B cell (primary cell): Measurements from ENCODE around the gene GET4. TPM values are rescaled to one million over a fixed set of nuclear protein-coding genes. Genes with fewer than 3 reads are reported as not detected.

Experiments used
- ATAC-seq: fragments of 200-7000 bp; cut with Tn5 transposase; one replicate; pipeline ENCODE4 v1.10.0; 2021; ENCODE audit warnings: low read depth, mild to moderate bottlenecking, moderate number of reproducible peaks, moderate library complexity
- CTCF ChIA-PET: fragments of 350-600 bp; sonication (Branson Sonifier 250); formaldehyde crosslinking; loops from one replicate; lab custom pipeline; 2021; ENCODE audit warnings: antibody characterized with exemption, inconsistent platforms; lab: Charles Lee
- POLR2A ChIA-PET: fragments of 350-600 bp; sonication (Branson Sonifier 250); formaldehyde crosslinking; loops from one replicate; lab custom pipeline; 2021; ENCODE audit warnings: antibody characterized with exemption; lab: Charles Lee
- DNase-seq: peaks from one replicate; pipeline ENCODE4 v3.0.0; 2013
- H2AFZ ChIP-seq: 2 replicates; pipeline ENCODE4 v1.6.1; 2012; ENCODE audit warnings: mild to moderate bottlenecking, low read depth, low read length; ENCODE audit not compliant: insufficient read depth, poor library complexity, severe bottlenecking
- H3K27ac ChIP-seq, 2 donors: 1 replicate in 1 of 2; 2 replicates in 1 of 2; pipeline ENCODE4 v1.5.1; 2012 to 2013; ENCODE audit warnings: low read length in 2 of 2, mild to moderate bottlenecking in 2 of 2, moderate library complexity in 1 of 2
- H3K27me3 ChIP-seq, 4 experiments: fragments of 200-600 bp in 1 of 4; sonication (generic) in 1 of 4; replicated peaks in 1 of 4; 1 replicate in 2 of 4; 2 replicates in 2 of 4; pipeline versions ENCODE4 v1.6.1 to v1.7.0; 2013 to 2016; ENCODE audit warnings: low read length in 3 of 4, mild to moderate bottlenecking in 2 of 4, mixed read lengths in 1 of 4, moderate library complexity in 1 of 4; ENCODE audit not compliant: insufficient read depth in 4 of 4, control insufficient read depth in 3 of 4; ENCODE audit errors: control extremely low read depth in 1 of 4
- H3K36me3 ChIP-seq, 2 experiments: replicated peaks in 1 of 2; 1 replicate in 1 of 2; 2 replicates in 1 of 2; pipeline versions ENCODE4 v1.6.1 to v1.7.1; 2013; ENCODE audit warnings: low read length in 1 of 2; ENCODE audit not compliant: insufficient read depth in 2 of 2, control insufficient read depth in 1 of 2; ENCODE audit errors: control extremely low read depth in 1 of 2, extremely low read depth in 1 of 2
- H3K4me1 ChIP-seq, 2 donors: fragments of 200-600 bp in 1 of 2; sonication (generic) in 1 of 2; 1 replicate in 1 of 2; 2 replicates in 1 of 2; pipeline versions ENCODE4 v1.5.1 to v1.6.1; 2013 to 2017; ENCODE audit warnings: low read length in 2 of 2; ENCODE audit not compliant: control insufficient read depth in 2 of 2, insufficient read depth in 2 of 2
- H3K4me2 ChIP-seq: replicated peaks from 2 replicates; pipeline ENCODE3; 2012; ENCODE audit warnings: mild to moderate bottlenecking, low read depth, low read length; ENCODE audit not compliant: poor library complexity, severe bottlenecking
- H3K4me3 ChIP-seq, 5 experiments: fragments of 200-600 bp in 1 of 5; sonication (generic) in 1 of 5; 1 replicate in 3 of 5; 2 replicates in 2 of 5; pipeline versions ENCODE4 v1.5.1 to v1.7.0; 2011 to 2016; ENCODE audit warnings: low read length in 4 of 5, mild to moderate bottlenecking in 4 of 5, low read depth in 2 of 5, control low read depth in 1 of 5, moderate library complexity in 1 of 5; ENCODE audit not compliant: insufficient read depth in 1 of 5; ENCODE audit errors: control extremely low read depth in 1 of 5, extremely low read depth in 1 of 5
- H3K79me2 ChIP-seq: fragments of 200-600 bp; sonication (generic); one replicate; pipeline ENCODE4 v1.6.0; 2016; ENCODE audit warnings: low read length; ENCODE audit not compliant: control insufficient read depth, insufficient read depth
- H3K9ac ChIP-seq: fragments of 200-600 bp; sonication (generic); 2 replicates; pipeline ENCODE4 v1.6.1; 2017; ENCODE audit warnings: mild to moderate bottlenecking, low read length, moderate library complexity
- H3K9me3 ChIP-seq, 3 donors: one replicate each; pipeline versions ENCODE4 v1.6.1 to v1.7.1; 2013; ENCODE audit warnings: low read length in 2 of 3; ENCODE audit not compliant: control insufficient read depth in 2 of 3, insufficient read depth in 1 of 3; ENCODE audit errors: control extremely low read depth in 1 of 3
- H4K20me1 ChIP-seq: 2 replicates; pipeline ENCODE4 v1.6.0; 2012; ENCODE audit warnings: mild to moderate bottlenecking, low read length; ENCODE audit not compliant: insufficient read depth, control insufficient read depth, poor library complexity, severe bottlenecking
- H3K27ac Mint-ChIP-seq: one replicate; pipeline ENCODE4 v1.8.0; 2021; ENCODE audit warnings: mixed read lengths
- H3K27me3 Mint-ChIP-seq: one replicate; pipeline ENCODE4 v1.8.0; 2021; ENCODE audit warnings: mixed read lengths
- H3K4me1 Mint-ChIP-seq: one replicate; pipeline ENCODE4 v1.8.0; 2021; ENCODE audit warnings: mixed read lengths
- H3K4me3 Mint-ChIP-seq: one replicate; pipeline ENCODE4 v1.8.0; 2021; ENCODE audit warnings: mixed read lengths
- H3K9me3 Mint-ChIP-seq: one replicate; pipeline ENCODE4 v1.8.0; 2022; ENCODE audit warnings: mixed read lengths; ENCODE audit not compliant: insufficient read depth
- CTCF ChIP-seq: fragments of 200-600 bp; IDR thresholded peaks from one replicate; pipeline ENCODE4 v1.8.0; 2022; ENCODE audit warnings: antibody characterized with exemption, mild to moderate bottlenecking
- EZH2 ChIP-seq: IDR thresholded peaks from 2 replicates; pipeline ENCODE4 v1.6.1; 2012; ENCODE audit warnings: borderline replicate concordance, low read depth, mild to moderate bottlenecking, moderate library complexity, low read length; ENCODE audit not compliant: insufficient read depth, poor library complexity, severe bottlenecking
- WGBS: methylation state at CpG from one replicate; pipeline ENCODE4 v1.1.5; 2013; ENCODE audit warnings: missing lambda C conversion rate; ENCODE audit not compliant: insufficient coverage; 5-methylcytosine and 5-hydroxymethylcytosine counted together
- intact Hi-C: fragments of 100-400 bp; cut with micrococcal nuclease; formaldehyde crosslinking; loops from one replicate; pipeline ENCODE4 v1.10.0; 2022
- polyA plus RNA-seq: library from polyadenylated mRNA; depleted of rRNA; stranded (reverse); fragments of >200 nt; gene quantifications from 2 replicates; pipeline ENCODE4 v1.2.3, GENCODE V29; 2012
- total RNA-seq, 2 donors: library from RNA; stranded (reverse); fragments of 120-200 nt in 1 of 2; gene quantifications; 1 replicate in 1 of 2; 2 replicates in 1 of 2; pipeline versions ENCODE4 v1.2.3 to v1.2.4, GENCODE V29; 2013 to 2022

Gene GET4
- total and polyA plus RNA-seq, 2 donors (not counting 1 experiment from before 2014, with no cell fraction given), result 53.5 to 65.5 TPM

DNA sequence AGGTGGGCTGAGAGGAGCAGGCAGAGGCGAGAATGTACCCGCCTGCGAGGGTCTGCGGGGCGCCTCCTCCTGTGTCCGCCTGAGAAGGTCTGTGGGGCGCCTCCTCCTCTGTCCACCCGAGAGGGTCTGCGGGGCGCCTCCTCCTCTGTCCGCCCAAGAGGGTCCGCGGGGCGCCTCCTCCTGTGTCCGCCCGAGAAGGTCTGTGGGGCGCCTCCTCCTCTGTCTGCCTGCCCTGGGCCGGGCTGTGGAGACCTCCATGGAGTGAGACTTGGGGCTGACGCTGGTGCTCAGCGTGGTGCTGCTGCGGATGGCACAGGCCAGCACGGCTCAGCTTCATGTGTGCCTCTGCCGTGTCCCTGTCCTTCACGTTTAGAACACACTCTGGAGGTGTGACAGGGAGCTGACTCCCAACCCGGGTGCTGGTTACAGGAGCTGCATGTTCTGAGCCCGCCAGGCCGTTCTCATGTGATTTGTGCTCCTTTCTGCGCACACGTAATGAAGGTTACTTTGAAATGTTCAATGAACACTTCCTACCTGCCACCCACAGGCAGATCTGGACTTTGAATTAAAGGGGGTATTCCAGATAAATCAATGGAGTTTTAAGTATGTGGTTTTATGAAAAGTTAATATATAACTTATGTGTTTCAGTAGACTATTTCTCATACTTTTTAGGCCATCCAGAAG, 20.5 kb upstream of the GET4 start:
- no peak overlapping the region for H3K27ac Mint-ChIP-seq
- ATAC-seq, result no peak
- intact Hi-C loops, result no loop called here
- POLR2A ChIA-PET, result no interaction called here
- Histone ChIP-seq H2AFZ (no peak overlapping the region), H3K9me3 (no peaks in the 10 kb centered on the region), H3K4me3 (no peak overlapping the region), H3K4me2 (no peak overlapping the region), H3K27ac (no peak overlapping the region), H3K79me2 (no peaks in the 10 kb centered on the region), H3K4me1 (no peaks in the 10 kb centered on the region), H3K27me3 (no peaks in the 10 kb centered on the region), H4K20me1 (peaks cover 4% of the 10 kb centered on the region), H3K36me3 (peaks cover 3 to 91% of the 10 kb centered on the region in 2 experiments), H3K9ac (no peak overlapping the region)
- CTCF ChIA-PET, result no interaction called here
- no peaks in the 10 kb centered on the region for H3K27me3 Mint-ChIP-seq
- TF ChIP-seq EZH2, result no peak
- TF ChIP-seq CTCF, result no peak
- H3K4me3 Mint-ChIP-seq, result no peak overlapping the region
- H3K4me1 Mint-ChIP-seq, result no peaks in the 10 kb centered on the region
- H3K9me3 Mint-ChIP-seq, result no peaks in the 10 kb centered on the region
- no peak for DNase-seq
- 98% methylated on average over 23 of the region's 29 CpGs for WGBS

DNA sequence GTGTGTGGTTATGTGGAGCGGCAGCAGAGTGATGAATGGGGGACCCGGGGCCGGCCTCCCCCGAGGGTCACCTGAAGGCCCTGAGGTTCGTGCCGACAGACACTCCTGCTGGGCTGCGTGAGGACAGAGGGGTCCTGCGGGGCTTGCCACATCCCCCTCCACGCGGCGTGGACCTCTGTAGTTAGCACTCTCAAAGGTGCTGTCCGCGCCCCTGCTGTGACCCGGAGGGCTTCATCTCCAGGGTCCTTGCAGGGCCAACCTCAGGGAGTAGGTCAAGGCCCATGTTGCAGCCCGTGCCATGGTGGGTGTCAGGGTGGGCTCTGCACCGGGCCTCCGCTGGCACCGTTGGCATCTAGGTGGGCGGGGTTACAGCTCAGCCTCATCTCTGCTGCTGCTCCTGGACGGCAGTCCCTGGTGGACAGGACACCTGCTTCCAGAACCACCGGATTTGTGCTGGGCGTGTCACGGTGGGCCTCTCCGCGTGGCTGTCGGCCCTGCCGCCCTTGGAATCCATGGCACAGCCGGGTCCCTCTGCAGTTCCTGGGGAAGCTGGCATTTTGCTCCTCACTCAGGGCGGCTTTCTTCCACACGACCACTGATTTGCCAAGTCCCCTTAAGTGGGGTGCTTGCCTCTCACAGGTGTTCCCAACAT, 19.8 kb upstream of the GET4 start:
- no peaks in the 10 kb centered on the region for H3K27me3 Mint-ChIP-seq
- TF ChIP-seq CTCF (no peak), EZH2 (no peak)

More for the DNA sequence above, 19.8 kb upstream of the GET4 start:
- ChIA-PET CTCF (interaction anchor here (1.2 kb wide), 1 partner anchor 16 kb away, joined by 4 read pairs; no protein-coding TSS in a partner anchor), POLR2A (interaction anchor here (0.6 kb wide), 1 partner anchor 44 kb away, joined by 8 read pairs; no protein-coding TSS in a partner anchor)
- 98% methylated on average over 29 of the region's 30 CpGs for WGBS
- no peaks in the 10 kb centered on the region for H3K9me3 Mint-ChIP-seq
- Histone ChIP-seq H3K36me3 (peaks cover 2 to 92% of the 10 kb centered on the region in 2 experiments), H3K9me3 (no peaks in the 10 kb centered on the region), H3K4me3 (no peak overlapping the region), H3K79me2 (no peaks in the 10 kb centered on the region), H4K20me1 (no peaks in the 10 kb centered on the region), H3K27me3 (no peaks in the 10 kb centered on the region), H2AFZ (no peak overlapping the region), H3K4me2 (no peak overlapping the region), H3K27ac (no peak overlapping the region), H3K4me1 (no peaks in the 10 kb centered on the region), H3K9ac (no peak overlapping the region)
- ATAC-seq, result no peak
- H3K27ac Mint-ChIP-seq, result no peak overlapping the region
- H3K4me1 Mint-ChIP-seq, result no peaks in the 10 kb centered on the region
- intact Hi-C loops, result no loop called here
- H3K4me3 Mint-ChIP-seq, result no peak overlapping the region
- DNase-seq, result no peak
